Muscle of leg (tissue), 11 donors: ENCODE data around the gene ATP8A2. TPM values are rescaled to one million over a fixed set of nuclear protein-coding genes. Genes with fewer than 3 reads are reported as not detected.

Experiments
- DNase-seq: peaks from one replicate; pipeline ENCODE4 v3.0.0; 2013
- H3K27ac ChIP-seq: one replicate; pipeline ENCODE4 v1.5.1; 2013; ENCODE audit warnings: mild to moderate bottlenecking, low read length, control low read depth
- H3K27me3 ChIP-seq: one replicate; pipeline ENCODE4 v1.6.1; 2013; ENCODE audit warnings: low read length; ENCODE audit not compliant: control insufficient read depth, insufficient read depth
- H3K36me3 ChIP-seq: one replicate; pipeline ENCODE4 v1.6.1; 2013; ENCODE audit warnings: low read length; ENCODE audit not compliant: control insufficient read depth, insufficient read depth
- H3K4me1 ChIP-seq: one replicate; pipeline ENCODE4 v1.6.1; 2013; ENCODE audit warnings: low read length; ENCODE audit not compliant: control insufficient read depth, insufficient read depth
- H3K4me3 ChIP-seq: one replicate; pipeline ENCODE4 v1.5.1; 2013; ENCODE audit warnings: low read length, control low read depth
- H3K9me3 ChIP-seq: replicated peaks from 2 replicates; pipeline ENCODE4 v1.6.1; 2013; ENCODE audit warnings: low read depth, low read length; ENCODE audit not compliant: control insufficient read depth
- WGBS: methylation state at CpG from one replicate; pipeline ENCODE4 v1.1.5; 2013; ENCODE audit warnings: missing lambda C conversion rate; ENCODE audit not compliant: insufficient coverage; 5-methylcytosine and 5-hydroxymethylcytosine counted together
- polyA plus RNA-seq, 8 donors: library from polyadenylated mRNA; unstranded; fragments of 120-200 nt; gene quantifications; one replicate each; pipeline versions ENCODE4 v1.2.1 to v1.2.3, GENCODE V29; 2013; ENCODE audit warnings: inconsistent platforms in 1 of 8, low replicate concordance in 1 of 8; ENCODE audit not compliant: insufficient read length in 8 of 8, insufficient read depth in 1 of 8
- total RNA-seq: library from RNA; stranded (reverse); fragments of 120-200 nt; gene quantifications from one replicate; pipeline ENCODE4 v1.2.4, GENCODE V29; 2013

Gene ATP8A2
- total and polyA plus RNA-seq, 9 donors, result 0.89 to 2.9 (median 1.6) TPM

DNA sequence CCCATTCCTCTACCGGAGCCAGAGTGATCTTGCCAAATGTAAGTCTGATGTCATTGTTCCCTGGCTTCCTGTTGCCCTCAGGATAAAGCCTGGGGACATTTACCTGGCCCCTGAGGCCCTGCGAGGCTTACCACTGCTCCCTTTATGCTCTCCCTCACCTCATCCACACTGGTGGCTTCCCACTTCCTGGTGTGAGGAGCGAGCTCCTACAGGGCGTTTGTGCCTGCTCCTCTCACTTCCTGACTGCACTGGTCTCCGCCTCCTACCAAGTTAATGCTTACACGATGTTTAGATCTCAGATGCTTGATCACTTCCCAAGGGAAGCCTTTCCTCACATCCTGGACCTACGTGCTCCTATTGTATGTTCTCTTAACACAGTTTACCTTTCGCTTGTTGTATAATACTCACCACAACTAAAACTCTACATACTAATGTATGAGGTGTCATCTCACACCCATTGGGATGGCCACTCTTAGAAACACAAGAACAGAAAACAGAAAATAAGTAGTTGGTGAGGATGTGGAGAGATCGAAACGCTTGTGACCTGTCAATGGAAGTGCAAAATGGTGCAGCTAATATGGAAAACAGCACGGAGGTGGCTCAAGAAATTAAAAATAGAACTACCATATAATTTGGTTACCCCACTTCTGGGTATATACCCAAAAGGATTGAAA lies 502.4 kb downstream of the ATP8A2 start:
- H3K4me3 ChIP-seq, result no peak overlapping the region
- WGBS, result 79% methylated on average over 6 of the region's 11 CpGs
- DNase-seq, result no peak
- H3K9me3 ChIP-seq, result no peaks in the 10 kb centered on the region
- no peak overlapping the region for H3K27ac ChIP-seq
- H3K4me1 ChIP-seq, result peaks cover 5% of the 10 kb centered on the region
- no peaks in the 10 kb centered on the region for H3K36me3 ChIP-seq
- H3K27me3 ChIP-seq, result no peaks in the 10 kb centered on the region

DNA sequence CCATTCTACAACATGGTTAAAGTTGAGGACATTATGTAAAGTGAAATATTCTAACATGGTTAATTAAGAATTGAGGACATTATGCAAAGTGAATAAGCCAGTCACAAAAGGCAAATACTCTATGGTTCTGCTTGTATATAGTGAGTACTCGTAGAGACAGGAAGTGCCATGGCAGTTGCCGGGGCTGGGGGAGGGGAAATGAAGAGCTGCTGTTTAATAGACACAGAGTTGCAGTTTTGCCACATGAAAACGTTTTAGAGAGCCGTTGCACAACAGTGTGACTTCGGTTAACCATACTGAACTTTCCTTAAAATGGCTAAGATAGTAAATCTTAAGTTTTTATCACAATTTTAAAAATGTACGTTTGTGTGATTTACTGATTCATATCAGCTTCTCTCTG lies 503.1 kb downstream of the ATP8A2 start:
- 73% methylated on average over 2 of the region's 6 CpGs for WGBS

DNA sequence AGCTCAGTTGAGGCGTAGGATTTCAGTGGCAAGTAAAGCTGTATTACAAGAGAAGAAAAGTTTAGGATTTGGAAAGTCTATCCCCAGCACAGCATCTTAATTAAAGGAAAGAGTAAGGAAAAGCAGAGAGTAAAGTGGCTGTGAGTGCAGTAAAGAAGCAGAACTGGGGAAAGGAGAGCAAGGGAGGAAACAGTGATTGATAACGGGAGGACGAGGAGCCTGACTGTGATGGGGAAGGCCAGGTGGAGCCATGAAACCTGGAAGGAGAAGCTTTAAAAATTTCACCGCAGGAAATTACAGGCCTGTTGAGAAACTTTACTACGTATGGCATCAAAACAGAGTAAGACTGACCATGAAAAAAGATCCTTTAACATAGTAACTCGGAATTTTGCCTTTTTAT lies 504.5 kb downstream of the ATP8A2 start:
- 41% methylated on average over 3 of the region's 6 CpGs for WGBS
- H3K4me3 ChIP-seq, result no peak overlapping the region
- no peak overlapping the region for H3K27ac ChIP-seq
- peaks cover 9% of the 10 kb centered on the region for H3K4me1 ChIP-seq
- H3K9me3 ChIP-seq, result no peaks in the 10 kb centered on the region
- H3K27me3 ChIP-seq, result no peaks in the 10 kb centered on the region
- no peak for DNase-seq
- H3K36me3 ChIP-seq, result no peaks in the 10 kb centered on the region

More for the DNA sequence above, 503.1 kb downstream of the ATP8A2 start:
- no peak overlapping the region for H3K27ac ChIP-seq
- peaks cover 5% of the 10 kb centered on the region for H3K4me1 ChIP-seq
- no peak overlapping the region for H3K4me3 ChIP-seq
- H3K36me3 ChIP-seq, result no peaks in the 10 kb centered on the region
- no peaks in the 10 kb centered on the region for H3K27me3 ChIP-seq
- H3K9me3 ChIP-seq, result no peaks in the 10 kb centered on the region
- DNase-seq, result no peak

DNA sequence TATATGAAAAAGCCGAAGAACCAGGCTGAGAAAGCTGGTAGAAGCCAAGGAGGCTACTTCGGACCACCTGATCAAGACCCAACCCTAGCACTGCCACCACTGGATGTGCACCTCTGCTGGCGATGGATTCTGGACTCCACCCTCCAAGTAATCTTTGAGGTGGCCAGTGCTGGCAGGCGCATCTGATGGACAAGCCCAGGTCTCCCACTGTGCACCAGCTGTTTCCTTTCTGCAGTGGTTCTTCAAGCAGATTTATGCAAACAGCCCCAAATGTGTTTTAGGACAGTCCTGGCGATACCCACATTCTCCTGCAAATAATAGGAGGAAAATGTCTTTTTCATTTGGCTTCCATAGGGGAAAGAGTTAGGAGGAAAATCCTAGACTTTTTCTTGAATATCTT lies 507.7 kb downstream of the ATP8A2 start:
- DNase-seq, result no peak
- Histone ChIP-seq H3K9me3 (no peaks in the 10 kb centered on the region), H3K27ac (no peak overlapping the region), H3K36me3 (no peaks in the 10 kb centered on the region), H3K4me3 (no peak overlapping the region), H3K27me3 (no peaks in the 10 kb centered on the region), H3K4me1 (peaks cover 18% of the 10 kb centered on the region)
- WGBS, result 93% methylated on average over 4 of the region's 5 CpGs

DNA sequence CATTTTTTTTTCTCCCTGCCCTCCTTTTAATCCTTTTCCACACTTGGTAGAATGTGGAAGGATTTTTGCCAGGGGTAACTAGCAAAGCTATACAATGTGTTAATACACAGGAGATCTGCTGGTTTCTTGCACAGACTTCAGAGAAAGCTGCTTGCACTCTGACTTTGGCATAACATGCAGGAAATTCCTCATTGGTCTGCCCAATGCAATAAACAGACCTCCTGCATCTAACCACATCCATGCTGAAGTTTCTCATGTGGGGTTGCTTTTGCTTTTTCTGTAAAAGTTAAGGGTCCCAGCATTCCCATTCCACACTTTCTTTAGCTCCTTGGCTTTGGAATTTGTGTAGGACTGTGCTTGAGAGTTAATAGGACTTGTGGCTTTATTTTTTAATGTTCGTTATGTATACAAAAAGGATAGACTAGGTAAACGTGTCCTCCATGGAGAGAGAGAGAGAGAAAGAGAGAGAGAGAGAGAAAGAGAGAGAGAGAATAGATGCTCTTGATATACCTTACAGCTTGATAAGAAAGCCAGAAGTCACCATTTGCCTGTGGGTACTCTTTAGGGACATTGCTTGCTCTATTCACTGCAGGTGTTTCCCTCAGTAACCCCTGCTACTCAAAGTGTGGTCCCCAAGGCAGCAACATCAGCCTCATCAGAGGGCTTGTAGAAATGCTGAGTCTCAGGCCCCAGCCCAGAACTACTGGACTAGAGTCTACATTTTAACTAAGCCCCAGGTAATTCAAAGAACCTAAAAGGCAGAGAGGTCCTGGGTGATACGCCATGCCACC lies 509.6 kb downstream of the ATP8A2 start:
- WGBS, result 57% methylated on average over 2 of the region's 3 CpGs
- Histone ChIP-seq H3K9me3 (no peaks in the 10 kb centered on the region), H3K27ac (peak overlapping the region; percentile 6), H3K36me3 (no peaks in the 10 kb centered on the region), H3K4me3 (no peak overlapping the region), H3K4me1 (peaks cover 18% of the 10 kb centered on the region), H3K27me3 (no peaks in the 10 kb centered on the region)
- peak; percentile 68 for DNase-seq

DNA sequence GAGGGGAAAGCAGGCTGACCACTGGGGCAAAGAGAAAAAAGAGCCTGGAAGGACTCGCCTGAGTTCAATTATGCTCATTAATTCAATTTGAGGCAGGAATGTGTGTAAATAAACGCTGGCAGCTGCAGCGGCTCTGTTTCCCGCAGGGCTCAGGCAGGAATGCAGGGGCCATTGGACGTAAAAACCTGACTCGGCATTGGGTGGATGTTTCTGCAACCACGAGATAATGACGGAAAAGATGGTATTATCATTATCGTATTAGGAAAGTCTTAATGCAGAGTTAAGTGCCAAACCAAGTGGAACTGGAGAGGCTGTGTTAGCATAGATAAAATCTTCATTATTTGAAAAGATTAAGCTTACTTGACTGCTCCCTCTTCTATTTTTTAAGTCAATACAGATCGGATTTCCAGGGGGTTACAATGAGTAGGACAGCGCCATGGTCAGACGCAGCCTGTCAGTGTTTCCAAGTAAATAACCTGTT lies 510.2 kb downstream of the ATP8A2 start:
- Histone ChIP-seq H3K9me3 (no peaks in the 10 kb centered on the region), H3K4me3 (no peak overlapping the region), H3K27me3 (no peaks in the 10 kb centered on the region), H3K4me1 (peaks cover 24% of the 10 kb centered on the region), H3K27ac (peak overlapping the region; percentile 6), H3K36me3 (no peaks in the 10 kb centered on the region)
- 3% methylated on average over 7 of the region's 12 CpGs for WGBS
- peak; percentile 72 for DNase-seq

DNA sequence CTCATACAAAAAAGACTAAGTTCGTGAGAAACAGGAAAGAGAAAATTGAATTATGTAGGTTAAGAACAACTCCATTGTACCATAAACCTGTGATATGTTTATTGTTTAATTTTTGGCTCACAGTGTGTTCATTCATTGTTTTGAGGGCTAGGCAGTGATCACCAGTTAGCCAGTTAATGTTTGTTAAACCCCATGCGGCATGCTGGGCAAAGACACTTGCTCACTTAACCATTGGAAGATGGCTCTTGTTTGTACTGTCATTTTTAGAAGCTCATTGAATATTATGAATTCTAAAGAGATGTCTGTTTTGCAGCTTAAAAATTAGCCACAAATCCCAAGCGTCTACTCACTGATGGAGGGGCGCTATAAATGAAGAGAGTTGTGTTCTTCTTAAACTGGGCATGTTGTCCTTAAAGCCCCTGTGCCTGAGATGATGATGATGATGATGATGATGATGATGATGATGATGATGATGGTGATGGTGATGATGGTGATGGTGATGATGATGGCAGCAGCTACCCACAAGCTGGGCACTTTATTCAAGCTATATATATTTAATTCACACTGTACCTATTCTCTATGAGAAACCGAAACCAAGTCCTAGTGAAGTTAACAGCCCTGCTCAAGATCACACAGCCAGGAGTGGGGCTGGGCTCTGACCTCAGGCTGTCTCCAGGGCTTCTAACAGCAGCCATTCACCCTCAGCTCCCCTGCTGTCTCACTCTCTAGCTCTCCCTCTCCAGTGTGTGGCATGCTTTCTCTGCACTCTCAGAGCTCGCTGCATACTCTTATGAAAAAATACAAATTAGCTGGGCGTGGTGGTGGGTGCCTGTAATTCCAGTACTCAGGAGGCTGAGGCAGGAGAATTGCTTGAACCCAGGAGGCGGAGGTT lies 510.9 kb downstream of the ATP8A2 start:
- Histone ChIP-seq H3K9me3 (no peaks in the 10 kb centered on the region), H3K27ac (no peak overlapping the region), H3K36me3 (no peaks in the 10 kb centered on the region), H3K4me1 (peaks cover 24% of the 10 kb centered on the region), H3K4me3 (no peak overlapping the region), H3K27me3 (no peaks in the 10 kb centered on the region)
- DNase-seq, result no peak
- whole genome bisulfite sequencing, result 84% methylated on average over 4 of the region's 8 CpGs

DNA sequence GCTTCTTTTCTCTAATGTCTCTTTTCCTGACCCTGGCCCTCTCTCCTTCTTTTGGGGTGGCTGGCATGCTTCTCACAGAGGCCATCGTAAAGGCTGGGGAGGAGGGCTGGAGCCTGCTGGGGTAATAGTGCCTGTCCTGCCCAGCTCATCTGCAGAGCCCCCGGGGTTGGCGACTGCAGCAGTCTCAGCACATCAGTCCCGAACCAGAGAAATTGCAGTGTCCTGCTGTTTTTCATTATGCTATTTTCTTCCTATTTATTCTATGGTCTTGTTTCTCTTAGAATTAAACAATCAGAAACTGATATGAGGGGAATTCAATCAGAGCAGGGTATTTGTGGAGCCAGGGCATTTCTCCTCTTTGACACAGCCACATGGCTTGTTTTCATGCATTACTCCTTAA lies 513.6 kb downstream of the ATP8A2 start:
- H3K4me1 ChIP-seq, result peaks cover 24% of the 10 kb centered on the region
- no peak overlapping the region for H3K4me3 ChIP-seq
- no CpG with 5 or more reads among the region's 4 CpGs for WGBS
- no peak for DNase-seq
- H3K9me3 ChIP-seq, result no peaks in the 10 kb centered on the region
- no peaks in the 10 kb centered on the region for H3K36me3 ChIP-seq
- H3K27me3 ChIP-seq, result no peaks in the 10 kb centered on the region
- no peak overlapping the region for H3K27ac ChIP-seq

DNA sequence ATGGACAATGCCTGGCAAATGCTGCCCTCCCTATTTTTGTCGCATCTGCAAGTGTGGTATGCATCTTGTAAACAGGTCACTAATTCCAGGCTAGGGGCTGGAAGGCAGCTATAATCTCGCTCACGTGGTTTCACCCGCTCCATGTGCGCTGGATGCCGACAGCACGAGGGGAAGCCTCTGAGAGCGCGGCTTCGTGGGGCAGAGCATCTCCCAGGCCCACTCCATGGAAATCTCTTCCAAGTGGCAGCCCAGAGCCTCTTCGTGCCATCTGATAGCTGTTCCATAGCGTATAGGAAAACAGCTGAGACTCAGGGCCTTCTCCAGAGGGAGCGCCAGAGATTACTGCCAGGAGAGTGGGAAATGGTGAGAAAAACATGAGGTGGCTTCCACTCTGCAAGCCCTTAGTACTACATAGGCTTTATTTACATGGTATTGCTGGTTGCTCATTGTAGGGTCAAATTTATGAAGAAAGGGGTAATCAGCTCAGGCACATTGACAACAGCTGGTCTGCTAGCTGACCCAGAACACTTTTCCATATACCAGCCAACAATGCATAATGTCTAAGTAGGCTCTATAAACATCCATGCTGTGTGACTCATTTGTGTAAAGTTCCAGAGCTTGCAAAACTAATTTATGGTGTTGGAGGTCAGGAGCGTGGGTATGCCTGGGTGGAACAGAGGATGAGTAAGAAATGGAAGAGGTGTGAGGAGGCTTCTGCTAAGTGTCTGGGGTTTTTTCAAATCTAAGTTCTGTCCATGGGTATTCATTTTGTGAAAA lies 514.9 kb downstream of the ATP8A2 start:
- 90% methylated on average over 13 of the region's 14 CpGs for WGBS
- Histone ChIP-seq H3K9me3 (no peaks in the 10 kb centered on the region), H3K36me3 (no peaks in the 10 kb centered on the region), H3K27me3 (no peaks in the 10 kb centered on the region), H3K27ac (no peak overlapping the region), H3K4me1 (peaks cover 17% of the 10 kb centered on the region), H3K4me3 (no peak overlapping the region)
- peak; percentile 16 for DNase-seq
